ACC112 (cell line): Measurements from ENCODE around the gene PPP5C.

Experiments
- H2AFZ ChIP-seq: fragments of 200-600 bp; sonication (generic); one replicate; pipeline ENCODE4 v1.6.0; 2017; ENCODE audit warnings: antibody characterized with exemption, low read length; ENCODE audit not compliant: unreplicated experiment
- H3K27ac ChIP-seq: fragments of 200-600 bp; sonication (generic); 2 replicates; pipeline ENCODE4 v1.5.1; 2014; ENCODE audit warnings: low read depth, mild to moderate bottlenecking, antibody characterized with exemption, low read length, moderate library complexity
- H3K27me3 ChIP-seq: fragments of 200-600 bp; sonication (generic); 2 replicates; pipeline ENCODE4 v1.6.1; 2014; ENCODE audit warnings: mild to moderate bottlenecking, antibody characterized with exemption, low read length, moderate library complexity, mixed read lengths; ENCODE audit not compliant: insufficient read depth
- H3K36me3 ChIP-seq: fragments of 200-600 bp; sonication (generic); 2 replicates; pipeline ENCODE4 v1.6.1; 2016; ENCODE audit warnings: mild to moderate bottlenecking, antibody characterized with exemption, low read length, moderate library complexity, mixed read lengths; ENCODE audit not compliant: insufficient read depth
- H3K4me1 ChIP-seq: fragments of 200-600 bp; sonication (generic); one replicate; pipeline ENCODE4 v1.6.1; 2016; ENCODE audit warnings: low read length, mixed read lengths; ENCODE audit not compliant: insufficient read depth, unreplicated experiment, control insufficient read depth
- H3K4me3 ChIP-seq: fragments of 200-600 bp; sonication (generic); 2 replicates; pipeline ENCODE4 v1.5.1; 2014; ENCODE audit warnings: mild to moderate bottlenecking, low read depth, low read length
- H3K79me2 ChIP-seq: fragments of 200-600 bp; sonication (generic); one replicate; pipeline ENCODE4 v1.6.0; 2016; ENCODE audit warnings: low read length; ENCODE audit not compliant: control insufficient read depth, unreplicated experiment, insufficient read depth

Gene PPP5C

GRCh38 chr19:46337487-46337886, 9.4 kb upstream of the PPP5C start:
- no peaks in the 10 kb centered on the region for H3K36me3 ChIP-seq
- no peaks in the 10 kb centered on the region for H3K27me3 ChIP-seq
- H3K79me2 ChIP-seq, result no peaks in the 10 kb centered on the region
- no peak overlapping the region for H3K4me3 ChIP-seq
- H2AFZ ChIP-seq, result no peak overlapping the region
- no peak overlapping the region for H3K27ac ChIP-seq
- H3K4me1 ChIP-seq, result no peaks in the 10 kb centered on the region

GRCh38 chr19:46339446-46339845, 7.4 kb upstream of the PPP5C start:
- H2AFZ ChIP-seq, result no peak overlapping the region
- H3K79me2 ChIP-seq, result no peaks in the 10 kb centered on the region
- no peak overlapping the region for H3K27ac ChIP-seq
- H3K4me3 ChIP-seq, result no peak overlapping the region
- no peaks in the 10 kb centered on the region for H3K4me1 ChIP-seq
- no peaks in the 10 kb centered on the region for H3K27me3 ChIP-seq
- no peaks in the 10 kb centered on the region for H3K36me3 ChIP-seq

GRCh38 chr19:46340051-46340659, 6.7 kb upstream of the PPP5C start:
- no peaks in the 10 kb centered on the region for H3K4me1 ChIP-seq
- H3K27ac ChIP-seq, result no peak overlapping the region
- no peaks in the 10 kb centered on the region for H3K36me3 ChIP-seq
- H2AFZ ChIP-seq, result no peak overlapping the region
- no peak overlapping the region for H3K4me3 ChIP-seq
- H3K27me3 ChIP-seq, result no peaks in the 10 kb centered on the region
- H3K79me2 ChIP-seq, result no peaks in the 10 kb centered on the region

- no peak overlapping the region for H3K4me3 ChIP-seq
- no peaks in the 10 kb centered on the region for H3K4me1 ChIP-seq
- H3K36me3 ChIP-seq, result no peaks in the 10 kb centered on the region
- H2AFZ ChIP-seq, result no peak overlapping the region
- H3K27ac ChIP-seq, result no peak overlapping the region
- no peaks in the 10 kb centered on the region for H3K27me3 ChIP-seq
- no peaks in the 10 kb centered on the region for H3K79me2 ChIP-seq
These were observed 5.0 kb upstream of the PPP5C start for GRCh38 chr19:46341937-46342336.

- H3K36me3 ChIP-seq, result no peaks in the 10 kb centered on the region
- H3K27ac ChIP-seq, result no peak overlapping the region
- peaks cover 20% of the 10 kb centered on the region for H3K79me2 ChIP-seq
- peaks cover 3% of the 10 kb centered on the region for H3K4me1 ChIP-seq
- no peak overlapping the region for H2AFZ ChIP-seq
- H3K27me3 ChIP-seq, result no peaks in the 10 kb centered on the region
- H3K4me3 ChIP-seq, result no peak overlapping the region
These were observed 2.5 kb upstream of the PPP5C start for GRCh38 chr19:46344363-46344762.

- Histone ChIP-seq H3K4me3 (no peak overlapping the region), H3K27ac (no peak overlapping the region), H3K36me3 (no peaks in the 10 kb centered on the region), H3K4me1 (peaks cover 4% of the 10 kb centered on the region), H3K27me3 (no peaks in the 10 kb centered on the region), H2AFZ (no peak overlapping the region), H3K79me2 (peaks cover 28% of the 10 kb centered on the region)
These were observed 1.7 kb upstream of the PPP5C start for GRCh38 chr19:46345157-46345556.

GRCh38 chr19:46347572-46347883, 641 bp downstream of the PPP5C start:
- Histone ChIP-seq H3K27ac (no peak overlapping the region), H3K27me3 (no peaks in the 10 kb centered on the region), H2AFZ (no peak overlapping the region), H3K36me3 (no peaks in the 10 kb centered on the region), H3K4me1 (peaks cover 25% of the 10 kb centered on the region), H3K79me2 (peaks cover 37% of the 10 kb centered on the region), H3K4me3 (peak overlapping the region; percentile 98)

GRCh38 chr19:46347985-46348384, 1.1 kb downstream of the PPP5C start:
- Histone ChIP-seq H3K27me3 (no peaks in the 10 kb centered on the region), H3K36me3 (no peaks in the 10 kb centered on the region), H3K4me1 (peaks cover 25% of the 10 kb centered on the region), H3K4me3 (peak overlapping the region; percentile 98), H3K79me2 (peaks cover 40% of the 10 kb centered on the region), H2AFZ (no peak overlapping the region), H3K27ac (no peak overlapping the region)

- Histone ChIP-seq H2AFZ (no peak overlapping the region), H3K4me1 (peaks cover 25% of the 10 kb centered on the region), H3K4me3 (no peak overlapping the region), H3K27me3 (no peaks in the 10 kb centered on the region), H3K79me2 (peaks cover 47% of the 10 kb centered on the region), H3K36me3 (no peaks in the 10 kb centered on the region), H3K27ac (no peak overlapping the region)
These were observed 2.6 kb downstream of the PPP5C start for GRCh38 chr19:46349311-46349993.

GRCh38 chr19:46350029-46350757, 3.3 kb downstream of the PPP5C start:
- Histone ChIP-seq H3K79me2 (peaks cover 53% of the 10 kb centered on the region), H3K4me3 (no peak overlapping the region), H3K27ac (peak overlapping the region; percentile 58), H3K27me3 (no peaks in the 10 kb centered on the region), H2AFZ (no peak overlapping the region), H3K4me1 (peaks cover 25% of the 10 kb centered on the region), H3K36me3 (no peaks in the 10 kb centered on the region)

GRCh38 chr19:46350758-46351159, 3.9 kb downstream of the PPP5C start:
- H3K27ac ChIP-seq, result peak overlapping the region; percentile 58
- peaks cover 25% of the 10 kb centered on the region for H3K4me1 ChIP-seq
- peaks cover 54% of the 10 kb centered on the region for H3K79me2 ChIP-seq
- no peaks in the 10 kb centered on the region for H3K36me3 ChIP-seq
- peak overlapping the region; percentile 34 for H3K4me3 ChIP-seq
- no peak overlapping the region for H2AFZ ChIP-seq
- H3K27me3 ChIP-seq, result no peaks in the 10 kb centered on the region
